Calu3 (cell line): Measurements from ENCODE around the gene ESYT3. TPM values are rescaled to one million over a fixed set of nuclear protein-coding genes. Genes with fewer than 3 reads are reported as not detected.

Experiments used
- BruUV-seq: library from RNA; stranded (reverse); fragments of 400-500 nt; replicated peaks from 2 replicates; lab custom pipeline; 2021; lab: Mats Ljungman, UMichigan
- CTCF ChIA-PET: fragments of 300-600 bp; sonication (Branson Sonifier 250); formaldehyde crosslinking; loops from one replicate; lab custom pipeline; 2022; ENCODE audit warnings: antibody characterized with exemption; lab: Charles Lee
- DNase-seq: peaks from one replicate; pipeline ENCODE4 v3.0.0; 2022
- H3K27ac Mint-ChIP-seq: one replicate; pipeline ENCODE4 v1.8.0; 2022; ENCODE audit warnings: mixed read lengths; ENCODE audit not compliant: unreplicated experiment
- H3K27me3 Mint-ChIP-seq: one replicate; pipeline ENCODE4 v1.8.0; 2022; ENCODE audit warnings: mixed read lengths; ENCODE audit not compliant: unreplicated experiment
- H3K36me3 Mint-ChIP-seq: one replicate; pipeline ENCODE4 v1.8.0; 2022; ENCODE audit warnings: mild to moderate bottlenecking, moderate library complexity, mixed read lengths; ENCODE audit not compliant: insufficient read depth, unreplicated experiment
- H3K4me1 Mint-ChIP-seq: one replicate; pipeline ENCODE4 v1.8.0; 2022; ENCODE audit warnings: mild to moderate bottlenecking, low read depth, mixed read lengths; ENCODE audit not compliant: unreplicated experiment
- H3K4me3 Mint-ChIP-seq: one replicate; pipeline ENCODE4 v1.8.0; 2022; ENCODE audit warnings: mild to moderate bottlenecking, low read depth, moderate library complexity, mixed read lengths; ENCODE audit not compliant: unreplicated experiment
- H3K9me3 Mint-ChIP-seq: one replicate; pipeline ENCODE4 v1.8.0; 2022; ENCODE audit warnings: low read depth, mixed read lengths; ENCODE audit not compliant: unreplicated experiment
- intact Hi-C: fragments of 100-400 bp; cut with micrococcal nuclease; formaldehyde crosslinking; loops from one replicate; pipeline ENCODE4 v1.10.0; 2022; ENCODE audit not compliant: unreplicated experiment
- total RNA-seq: library from RNA; stranded (reverse); gene quantifications from 2 replicates; pipeline ENCODE4 v1.2.3, GENCODE V29; 2022
- TF ChIP-seq, protein P1 (sequence below): fragments of 200-600 bp; IDR thresholded peaks from one replicate; pipeline ENCODE4 v1.8.0; 2022; ENCODE audit warnings: antibody characterized with exemption; ENCODE audit not compliant: unreplicated experiment

Gene ESYT3
- total RNA-seq, 1 experiment from 2014 or later: 3.5 TPM

GRCh38 chr3:138469874-138470273 is 35.5 kb downstream of the ESYT3 start:
- H3K27me3 Mint-ChIP-seq: no peaks in the 10 kb centered on the region
- no TSS peak for BruUV-seq
- no peak for DNase-seq
- peaks cover 3% of the 10 kb centered on the region for H3K36me3 Mint-ChIP-seq
- H3K9me3 Mint-ChIP-seq: no peaks in the 10 kb centered on the region
- H3K4me3 Mint-ChIP-seq: no peak overlapping the region
- CTCF ChIA-PET: interaction anchor here (1.9 kb wide), 1 partner anchor 9 kb away, joined by 4 read pairs; no protein-coding TSS in a partner anchor
- H3K4me1 Mint-ChIP-seq: no peaks in the 10 kb centered on the region
- TF ChIP-seq, protein P1, sequence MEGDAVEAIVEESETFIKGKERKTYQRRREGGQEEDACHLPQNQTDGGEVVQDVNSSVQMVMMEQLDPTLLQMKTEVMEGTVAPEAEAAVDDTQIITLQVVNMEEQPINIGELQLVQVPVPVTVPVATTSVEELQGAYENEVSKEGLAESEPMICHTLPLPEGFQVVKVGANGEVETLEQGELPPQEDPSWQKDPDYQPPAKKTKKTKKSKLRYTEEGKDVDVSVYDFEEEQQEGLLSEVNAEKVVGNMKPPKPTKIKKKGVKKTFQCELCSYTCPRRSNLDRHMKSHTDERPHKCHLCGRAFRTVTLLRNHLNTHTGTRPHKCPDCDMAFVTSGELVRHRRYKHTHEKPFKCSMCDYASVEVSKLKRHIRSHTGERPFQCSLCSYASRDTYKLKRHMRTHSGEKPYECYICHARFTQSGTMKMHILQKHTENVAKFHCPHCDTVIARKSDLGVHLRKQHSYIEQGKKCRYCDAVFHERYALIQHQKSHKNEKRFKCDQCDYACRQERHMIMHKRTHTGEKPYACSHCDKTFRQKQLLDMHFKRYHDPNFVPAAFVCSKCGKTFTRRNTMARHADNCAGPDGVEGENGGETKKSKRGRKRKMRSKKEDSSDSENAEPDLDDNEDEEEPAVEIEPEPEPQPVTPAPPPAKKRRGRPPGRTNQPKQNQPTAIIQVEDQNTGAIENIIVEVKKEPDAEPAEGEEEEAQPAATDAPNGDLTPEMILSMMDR: no peak
- intact Hi-C loops: no loop called here
- H3K27ac Mint-ChIP-seq: no peak overlapping the region

GRCh38 chr3:138470687-138471086 is 36.3 kb downstream of the ESYT3 start:
- no peak for DNase-seq
- BruUV-seq: no TSS peak
- Mint-ChIP-seq H3K4me3 (no peak overlapping the region), H3K27me3 (no peaks in the 10 kb centered on the region), H3K9me3 (no peaks in the 10 kb centered on the region), H3K27ac (no peak overlapping the region), H3K4me1 (no peaks in the 10 kb centered on the region), H3K36me3 (no peaks in the 10 kb centered on the region)
- TF ChIP-seq, protein P1: no peak
- intact Hi-C loops: no loop called here
- CTCF ChIA-PET: interaction anchor here (1.9 kb wide), 1 partner anchor 9 kb away, joined by 4 read pairs; no protein-coding TSS in a partner anchor

DNA sequence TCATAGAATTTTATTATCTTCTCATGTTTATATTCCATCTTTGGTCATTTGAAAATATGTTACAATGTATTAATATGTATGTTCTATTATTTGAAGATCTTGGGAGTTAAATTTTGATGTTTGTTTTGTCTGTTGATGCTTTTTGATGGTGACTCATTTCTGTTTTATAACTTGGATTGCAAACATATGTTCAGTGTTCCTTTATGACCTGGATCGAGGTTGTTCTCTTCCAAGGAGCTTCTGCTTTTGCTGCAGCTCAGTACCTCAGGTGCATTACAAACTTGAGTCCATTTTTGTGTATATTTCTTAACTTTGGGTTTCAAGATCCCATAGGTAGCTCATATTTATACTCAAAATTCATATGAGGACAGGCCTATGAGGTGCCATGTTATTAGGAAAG is 37.1 kb downstream of the ESYT3 start:
- CTCF ChIA-PET: no interaction called here
- no peaks in the 10 kb centered on the region for H3K27me3 Mint-ChIP-seq
- TF ChIP-seq, protein P1: no peak
- intact Hi-C loops: no loop called here
- H3K9me3 Mint-ChIP-seq: no peaks in the 10 kb centered on the region
- no peak overlapping the region for H3K27ac Mint-ChIP-seq
- H3K4me3 Mint-ChIP-seq: no peak overlapping the region
- no peaks in the 10 kb centered on the region for H3K36me3 Mint-ChIP-seq
- no TSS peak for BruUV-seq
- H3K4me1 Mint-ChIP-seq: no peaks in the 10 kb centered on the region
- DNase-seq: no peak

DNA sequence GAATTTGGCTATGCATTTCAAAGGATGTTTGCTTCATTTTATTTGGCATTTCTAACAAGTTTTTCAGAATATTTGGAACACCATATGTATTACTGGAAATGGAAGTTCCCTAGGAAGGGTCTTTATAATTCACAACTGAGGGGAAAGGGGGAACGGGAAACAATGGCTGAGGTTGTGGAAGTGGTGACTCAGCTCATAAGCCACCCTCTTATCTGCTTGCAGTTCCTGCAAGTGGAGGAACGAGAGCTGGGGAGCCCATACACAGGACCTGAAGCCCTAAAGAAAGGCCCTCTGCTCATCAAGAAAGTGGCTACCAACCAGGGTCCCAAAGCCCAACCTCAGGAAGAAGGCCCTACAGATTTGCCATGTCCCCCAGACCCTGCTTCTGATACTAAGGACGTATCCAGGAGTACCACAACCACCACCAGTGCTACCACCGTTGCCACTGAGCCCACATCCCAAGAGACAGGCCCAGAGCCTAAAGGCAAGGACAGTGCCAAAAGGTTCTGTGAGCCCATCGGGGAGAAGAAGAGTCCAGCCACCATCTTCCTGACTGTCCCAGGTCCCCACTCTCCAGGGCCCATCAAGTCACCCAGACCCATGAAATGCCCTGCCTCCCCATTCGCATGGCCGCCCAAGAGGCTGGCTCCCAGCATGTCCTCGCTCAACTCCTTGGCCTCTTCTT is 37.9 kb downstream of the ESYT3 start:
- Mint-ChIP-seq H3K9me3 (no peaks in the 10 kb centered on the region), H3K36me3 (no peaks in the 10 kb centered on the region), H3K27ac (no peak overlapping the region), H3K4me1 (no peaks in the 10 kb centered on the region), H3K27me3 (no peaks in the 10 kb centered on the region), H3K4me3 (no peak overlapping the region)
- BruUV-seq: no TSS peak
- no peak for DNase-seq
- CTCF ChIA-PET: no interaction called here
- intact Hi-C loops: no loop called here
- TF ChIP-seq, protein P1: no peak
